Effector memory CD4-positive, alpha-beta T cell (primary cell): Measurements from ENCODE around the gene RUSF1.
"Not testable (repeated sequence)": the region's sequence is repeated elsewhere in the genome, so short reads cannot be mapped to it uniquely, and the experiment has no call there.

Experiments
- DNase-seq, 3 donors: peaks; one replicate each; pipeline ENCODE4 v3.0.0-alpha.2; 2020
- H3K27ac ChIP-seq: 2 replicates; pipeline ENCODE4 v1.7.0; 2013; ENCODE audit warnings: mild to moderate bottlenecking, low read length, moderate library complexity; ENCODE audit not compliant: insufficient read depth, poor library complexity, severe bottlenecking
- H3K27me3 ChIP-seq: replicated peaks from 2 replicates; pipeline ENCODE4 v1.7.0; 2013; ENCODE audit warnings: mild to moderate bottlenecking, low read length; ENCODE audit not compliant: insufficient read depth, control insufficient read depth, poor library complexity, severe bottlenecking
- H3K36me3 ChIP-seq: 2 replicates; pipeline ENCODE4 v1.7.0; 2013; ENCODE audit warnings: mild to moderate bottlenecking, low read length, moderate library complexity; ENCODE audit not compliant: control insufficient read depth, insufficient read depth
- H3K4me1 ChIP-seq: 2 replicates; pipeline ENCODE4 v1.7.0; 2013; ENCODE audit warnings: low read length, mild to moderate bottlenecking; ENCODE audit not compliant: control insufficient read depth, insufficient read depth, poor library complexity, severe bottlenecking
- H3K4me3 ChIP-seq: 2 replicates; pipeline ENCODE4 v1.7.0; 2013; ENCODE audit warnings: low read length, low read depth, mild to moderate bottlenecking; ENCODE audit not compliant: insufficient read depth, poor library complexity, severe bottlenecking
- H3K9me3 ChIP-seq: 2 replicates; pipeline ENCODE4 v1.7.0; 2013; ENCODE audit warnings: mild to moderate bottlenecking, low read length, moderate library complexity; ENCODE audit not compliant: control insufficient read depth

The RUSF1 gene

GRCh38 chr16:31530405-31530804 is 22.2 kb upstream of the RUSF1 start:
- Histone ChIP-seq H3K27ac (no peak overlapping the region), H3K4me3 (no peak overlapping the region), H3K9me3 (no peaks in the 10 kb centered on the region), H3K27me3 (no peaks in the 10 kb centered on the region), H3K36me3 (no peaks in the 10 kb centered on the region), H3K4me1 (peaks cover 2% of the 10 kb centered on the region)
- DNase-seq: no peak

GRCh38 chr16:31529937-31530312 is 21.7 kb upstream of the RUSF1 start:
- no peaks in the 10 kb centered on the region for H3K36me3 ChIP-seq
- no peak overlapping the region for H3K4me3 ChIP-seq
- no peak overlapping the region for H3K27ac ChIP-seq
- H3K27me3 ChIP-seq: no peaks in the 10 kb centered on the region
- no peaks in the 10 kb centered on the region for H3K9me3 ChIP-seq
- H3K4me1 ChIP-seq: peaks cover 2% of the 10 kb centered on the region
- no peak for DNase-seq

GRCh38 chr16:31529108-31529936 is 21.1 kb upstream of the RUSF1 start:
- no peaks in the 10 kb centered on the region for H3K36me3 ChIP-seq
- no peak overlapping the region for H3K4me3 ChIP-seq
- DNase-seq: no peak
- no peaks in the 10 kb centered on the region for H3K27me3 ChIP-seq
- no peak overlapping the region for H3K27ac ChIP-seq
- H3K4me1 ChIP-seq: peaks cover 2% of the 10 kb centered on the region
- H3K9me3 ChIP-seq: no peaks in the 10 kb centered on the region

- H3K4me3 ChIP-seq: no peak overlapping the region
Measured at GRCh38 chr16:31528523-31529107, 20.4 kb upstream of the RUSF1 start.

GRCh38 chr16:31527734-31528274 is 19.6 kb upstream of the RUSF1 start, which contains the start of gene AHSP:
Gene AHSP (plus strand): TSS chr16:31527900. CDS start chr16:31528140, 240 bp downstream.
- Histone ChIP-seq H3K27me3 (no peaks in the 10 kb centered on the region), H3K4me3 (no peak within 1 kb of the TSS), H3K9me3 (no peaks in the 10 kb centered on the region), H3K36me3 (no peaks in the 10 kb centered on the region), H3K27ac (no peak within 1 kb of the TSS), H3K4me1 (peaks cover 2% of the 10 kb centered on the region)
- DNase-seq: no peak

More at GRCh38 chr16:31528523-31529107, 20.4 kb upstream of the RUSF1 start:
- H3K36me3 ChIP-seq: no peaks in the 10 kb centered on the region
- peaks cover 2% of the 10 kb centered on the region for H3K4me1 ChIP-seq
- H3K27ac ChIP-seq: no peak overlapping the region
- no peaks in the 10 kb centered on the region for H3K27me3 ChIP-seq
- no peak for DNase-seq
- H3K9me3 ChIP-seq: no peaks in the 10 kb centered on the region

- Histone ChIP-seq H3K4me1 (peaks cover 2% of the 10 kb centered on the region), H3K4me3 (no peak overlapping the region), H3K36me3 (no peaks in the 10 kb centered on the region), H3K27ac (no peak overlapping the region), H3K9me3 (no peaks in the 10 kb centered on the region), H3K27me3 (no peaks in the 10 kb centered on the region)
- DNase-seq: no peak
Measured at GRCh38 chr16:31525113-31525512, 16.9 kb upstream of the RUSF1 start.

- H3K4me1 ChIP-seq, H3K27me3 ChIP-seq, H3K4me3 ChIP-seq, DNase-seq, H3K9me3 ChIP-seq, H3K27ac ChIP-seq, H3K36me3 ChIP-seq: not testable (repeated sequence)
Measured at GRCh38 chr16:31523768-31524167, 15.6 kb upstream of the RUSF1 start.

GRCh38 chr16:31522071-31522470 is 13.9 kb upstream of the RUSF1 start:
- Histone ChIP-seq H3K27me3 (no peaks in the 10 kb centered on the region), H3K9me3 (no peaks in the 10 kb centered on the region), H3K4me1 (no peaks in the 10 kb centered on the region)

GRCh38 chr16:31521368-31521767 is 13.2 kb upstream of the RUSF1 start:
- DNase-seq: no peak
- H3K4me3 ChIP-seq: no peak overlapping the region

More at GRCh38 chr16:31522071-31522470, 13.9 kb upstream of the RUSF1 start:
- no peak overlapping the region for H3K4me3 ChIP-seq
- no peak overlapping the region for H3K27ac ChIP-seq
- no peaks in the 10 kb centered on the region for H3K36me3 ChIP-seq
- no peak for DNase-seq

More at GRCh38 chr16:31521368-31521767, 13.2 kb upstream of the RUSF1 start:
- H3K27me3 ChIP-seq: no peaks in the 10 kb centered on the region
- H3K4me1 ChIP-seq: no peaks in the 10 kb centered on the region
- H3K27ac ChIP-seq: no peak overlapping the region
- no peaks in the 10 kb centered on the region for H3K36me3 ChIP-seq
- H3K9me3 ChIP-seq: no peaks in the 10 kb centered on the region
